Measurements from ENCODE around the gene ITGA1.

The ITGA1 gene

DNA sequence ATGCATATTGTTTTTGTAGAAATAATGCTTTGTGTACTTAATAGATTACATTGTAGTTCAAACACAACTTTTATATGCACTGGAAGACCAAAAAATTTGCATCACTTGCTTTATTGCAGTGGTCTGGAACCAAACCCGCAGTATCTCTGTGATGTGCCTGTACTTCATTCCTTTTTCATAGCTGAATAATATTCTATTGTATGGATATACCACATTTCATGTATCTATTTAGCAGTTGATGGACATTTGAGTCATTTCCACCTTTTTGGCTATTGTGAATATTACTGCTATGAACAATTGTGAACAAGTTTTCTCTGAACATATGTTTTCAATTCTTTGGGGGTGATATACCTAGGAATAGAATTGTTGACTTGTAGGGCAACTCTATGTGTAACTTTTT is 40.1 kb downstream of the ITGA1 start:
- Histone ChIP-seq H3K27me3 (ENCODE audit: insufficient read depth, low read length, poor library complexity, severe bottlenecking) (no peaks in the 10 kb centered on the region), H3K9me2 (replicated peaks; ENCODE audit: low read depth, low read length) (no peaks in the 10 kb centered on the region), H2AFZ (ENCODE audit: low read length) (no peak overlapping the region), H3F3A (ENCODE audit: low read depth) (no peaks in the 10 kb centered on the region), H3K36me3 (ENCODE audit: insufficient read depth, low read length) (no peaks in the 10 kb centered on the region), H3K9me3 (ENCODE audit: insufficient read depth, low read depth, low read length) (peaks cover 7% of the 10 kb centered on the region; the same call in 1 of the 2 replicates), H3K79me2 (ENCODE audit: insufficient read depth, low read length) (no peaks in the 10 kb centered on the region), H3K4me3 (ENCODE audit: low read length, poor library complexity, severe bottlenecking) (no peak overlapping the region), H3K9ac (ENCODE audit: low read depth, low read length, poor library complexity, severe bottlenecking) (no peak overlapping the region), H3K4me2 (ENCODE audit: low read depth, low read length, poor library complexity, severe bottlenecking) (no peak overlapping the region), H4K20me1 (ENCODE audit: insufficient read depth, low read length, poor library complexity, severe bottlenecking) (no peaks in the 10 kb centered on the region), H3K4me1 (ENCODE audit: insufficient read depth, low read length, poor library complexity, severe bottlenecking) (peaks cover 5% of the 10 kb centered on the region)
- no peak for TF ChIP-seq CTCF (conservative IDR thresholded peaks at IDR 0.05; ENCODE audit: low read length)
- no peak for TF ChIP-seq EZH2phosphoT487 (IDR thresholded peaks at IDR 0.05; ENCODE audit: borderline replicate concordance)

DNA sequence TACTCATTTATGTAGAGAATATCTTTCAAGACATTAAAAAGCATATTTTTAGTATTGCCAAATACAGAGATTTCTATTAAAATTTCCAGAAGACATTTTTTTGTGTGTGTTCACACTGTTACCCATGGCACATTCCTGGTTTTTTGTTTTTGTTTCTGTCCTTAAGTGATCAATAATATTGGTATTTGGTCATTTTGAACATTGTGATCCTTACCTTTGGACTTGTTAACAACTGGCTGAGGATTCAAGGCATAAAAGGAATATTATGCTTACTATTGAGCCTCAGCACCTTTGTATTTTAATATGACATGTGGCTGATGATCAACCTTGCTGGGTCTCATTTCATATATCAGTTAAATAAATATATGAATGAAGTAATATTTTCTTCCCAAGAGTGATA is 41.9 kb downstream of the ITGA1 start:
- H3K27me3 ChIP-seq (ENCODE audit: insufficient read depth, low read length, poor library complexity, severe bottlenecking): no peaks in the 10 kb centered on the region
- TF ChIP-seq CTCF (conservative IDR thresholded peaks at IDR 0.05; ENCODE audit: low read length) (no peak), EZH2phosphoT487 (IDR thresholded peaks at IDR 0.05; ENCODE audit: borderline replicate concordance) (no peak)
- H3K36me3 ChIP-seq (ENCODE audit: insufficient read depth, low read length): no peaks in the 10 kb centered on the region
- no peaks in the 10 kb centered on the region for H4K20me1 ChIP-seq (ENCODE audit: insufficient read depth, low read length, poor library complexity, severe bottlenecking)
- H2AFZ ChIP-seq (ENCODE audit: low read length): no peak overlapping the region
- no peaks in the 10 kb centered on the region for H3F3A ChIP-seq (ENCODE audit: low read depth)
- H3K9ac ChIP-seq (ENCODE audit: low read depth, low read length, poor library complexity, severe bottlenecking): no peak overlapping the region
- no peak overlapping the region for H3K4me2 ChIP-seq (ENCODE audit: low read depth, low read length, poor library complexity, severe bottlenecking)
- H3K4me1 ChIP-seq (ENCODE audit: insufficient read depth, low read length, poor library complexity, severe bottlenecking): peaks cover 5% of the 10 kb centered on the region
- H3K79me2 ChIP-seq (ENCODE audit: insufficient read depth, low read length): no peaks in the 10 kb centered on the region
- H3K4me3 ChIP-seq (ENCODE audit: low read length, poor library complexity, severe bottlenecking): no peak overlapping the region
- H3K9me2 ChIP-seq (replicated peaks; ENCODE audit: low read depth, low read length): no peaks in the 10 kb centered on the region
- H3K9me3 ChIP-seq (ENCODE audit: insufficient read depth, low read depth, low read length): peaks cover 7% of the 10 kb centered on the region; the same call in 1 of the 2 replicates

DNA sequence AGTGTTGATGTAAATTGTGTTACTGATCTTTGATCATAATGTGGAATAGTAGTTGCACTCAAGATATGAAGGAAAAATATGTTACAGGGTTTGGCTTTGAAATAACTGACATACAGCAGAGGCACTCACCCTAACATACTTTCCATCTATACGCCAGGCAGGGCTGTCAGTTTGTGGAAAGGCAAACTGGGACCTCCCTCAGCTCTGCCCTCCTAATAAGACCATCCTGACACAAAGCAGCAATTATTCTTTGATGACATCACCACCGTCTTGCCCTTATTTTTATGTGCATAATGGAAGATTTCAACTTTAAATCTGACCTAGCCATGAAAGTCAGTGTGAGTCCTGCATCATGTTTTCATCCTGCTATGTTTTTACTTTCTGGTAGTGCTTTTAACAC is 42.9 kb downstream of the ITGA1 start:
- no peaks in the 10 kb centered on the region for H3K36me3 ChIP-seq (ENCODE audit: insufficient read depth, low read length)
- no peaks in the 10 kb centered on the region for H3K9me2 ChIP-seq (replicated peaks; ENCODE audit: low read depth, low read length)
- H4K20me1 ChIP-seq (ENCODE audit: insufficient read depth, low read length, poor library complexity, severe bottlenecking): no peaks in the 10 kb centered on the region
- peaks cover 5% of the 10 kb centered on the region for H3K4me1 ChIP-seq (ENCODE audit: insufficient read depth, low read length, poor library complexity, severe bottlenecking)
- no peaks in the 10 kb centered on the region for H3K27me3 ChIP-seq (ENCODE audit: insufficient read depth, low read length, poor library complexity, severe bottlenecking)
- no peak overlapping the region for H2AFZ ChIP-seq (ENCODE audit: low read length)
- TF ChIP-seq EZH2phosphoT487 (IDR thresholded peaks at IDR 0.05; ENCODE audit: borderline replicate concordance) (no peak), CTCF (conservative IDR thresholded peaks at IDR 0.05; ENCODE audit: low read length) (no peak)
- no peak overlapping the region for H3K4me2 ChIP-seq (ENCODE audit: low read depth, low read length, poor library complexity, severe bottlenecking)
- no peaks in the 10 kb centered on the region for H3K79me2 ChIP-seq (ENCODE audit: insufficient read depth, low read length)
- H3F3A ChIP-seq (ENCODE audit: low read depth): no peaks in the 10 kb centered on the region
- H3K9ac ChIP-seq (ENCODE audit: low read depth, low read length, poor library complexity, severe bottlenecking): no peak overlapping the region
- peaks cover 7% of the 10 kb centered on the region; the same call in 1 of the 2 replicates for H3K9me3 ChIP-seq (ENCODE audit: insufficient read depth, low read depth, low read length)
- H3K4me3 ChIP-seq (ENCODE audit: low read length, poor library complexity, severe bottlenecking): no peak overlapping the region

Measured in Loucy (cell line).